Gastroesophageal sphincter (tissue), 4 donors: ENCODE data around the gene GGT6. TPM values are rescaled to one million over a fixed set of nuclear protein-coding genes. Genes with fewer than 3 reads are reported as not detected.

Experiments used
- ATAC-seq: fragments of 150-250 bp; one replicate; pipeline ENCODE4 v1.9.1; 2016; ENCODE audit warnings: mild to moderate bottlenecking, moderate library complexity
- H3K27ac ChIP-seq, 4 donors: fragments of 200-600 bp; sonication (generic) in 3 of 4; 1 replicate in 3 of 4; 2 replicates in 1 of 4; pipeline ENCODE4 v1.5.1; 2016 to 2019
- H3K27me3 ChIP-seq: fragments of 200-600 bp; sonication (generic); one replicate; pipeline ENCODE4 v1.5.1; 2019
- H3K36me3 ChIP-seq, 2 donors: fragments of 200-600 bp; sonication (generic); one replicate each; pipeline ENCODE4 v1.5.1; 2019; ENCODE audit warnings: control low read depth in 1 of 2
- H3K4me1 ChIP-seq, 3 donors: fragments of 200-600 bp; sonication (generic); 1 replicate in 2 of 3; 2 replicates in 1 of 3; pipeline ENCODE4 v1.5.1; 2016 to 2019; ENCODE audit warnings: control low read depth in 2 of 3
- H3K4me3 ChIP-seq, 2 donors: fragments of 200-600 bp; sonication (generic); one replicate each; pipeline ENCODE4 v1.5.1; 2019; ENCODE audit warnings: mild to moderate bottlenecking in 1 of 2, moderate library complexity in 1 of 2
- H3K9me3 ChIP-seq, 3 donors: fragments of 200-600 bp; sonication (generic); one replicate each; pipeline ENCODE4 v1.5.1; 2017 to 2019; ENCODE audit warnings: control low read depth in 2 of 3
- CTCF ChIP-seq, 4 experiments: fragments of 200-600 bp in 2 of 4; fragments of 450-650 bp in 2 of 4; sonication (generic) in 1 of 4; IDR thresholded peaks; one replicate each; pipeline ENCODE4 v1.5.1; 2017 to 2019; ENCODE audit warnings: antibody characterized with exemption in 4 of 4, mild to moderate bottlenecking in 2 of 4, moderate library complexity in 2 of 4
- EP300 ChIP-seq: sonication (generic); formaldehyde crosslinking; IDR thresholded peaks from one replicate; pipeline ENCODE4 v1.6.1; 2017; ENCODE audit warnings: antibody characterized with exemption, mild to moderate bottlenecking
- POLR2A ChIP-seq, 2 donors: fragments of 450-650 bp; IDR thresholded peaks; one replicate each; pipeline ENCODE4 v1.6.1; 2017; ENCODE audit warnings: antibody characterized with exemption in 2 of 2, mild to moderate bottlenecking in 2 of 2, moderate library complexity in 1 of 2
- POLR2AphosphoS5 ChIP-seq: sonication (generic); formaldehyde crosslinking; IDR thresholded peaks from one replicate; pipeline ENCODE4 v1.6.1; 2017; ENCODE audit warnings: antibody characterized with exemption
- WGBS, 2 donors: methylation state at CpG; one replicate each; pipeline ENCODE4 v1.1.5; 2018; ENCODE audit warnings: low coverage in 1 of 2; 5-methylcytosine and 5-hydroxymethylcytosine counted together
- total RNA-seq, 4 donors: library from RNA; depleted of rRNA; stranded (reverse); fragments of >200 nt; gene quantifications; one replicate each; pipeline ENCODE4 v1.1.0, GENCODE V29; 2016

The GGT6 gene
- total RNA-seq, 4 donors from 2014 or later: 0.27 to 5.9 (median 0.47) TPM; not detected in 1

GRCh38 chr17:4520060-4520893 lies 40.1 kb downstream of the GGT6 start:
- Histone ChIP-seq H3K27ac (peak overlapping the region in 3 of 4 donors; percentile 62 to 82 (median 70)), H3K4me3 (no peak overlapping the region), H3K9me3 (no peaks in the 10 kb centered on the region), H3K36me3 (no peaks in the 10 kb centered on the region), H3K27me3 (no peaks in the 10 kb centered on the region), H3K4me1 (peaks cover 0 to 47% (median 12%) of the 10 kb centered on the region in 3 donors)
- WGBS, 2 donors: 52 to 82% methylated on average over 5 to 9 of the region's 19 CpGs
- TF ChIP-seq POLR2AphosphoS5 (peak; percentile 26), POLR2A (IDR thresholded peaks at IDR 0.05) (no peak), EP300 (no peak)
- no peak for ATAC-seq

GRCh38 chr17:4519361-4519788 lies 41.0 kb downstream of the GGT6 start:
- peak; percentile 62 for ATAC-seq

GRCh38 chr17:4518901-4519300 lies 41.5 kb downstream of the GGT6 start:
- no peak overlapping the region for H3K4me3 ChIP-seq
- ATAC-seq: no peak
- no peaks in the 10 kb centered on the region for H3K36me3 ChIP-seq
- H3K9me3 ChIP-seq: no peaks in the 10 kb centered on the region
- TF ChIP-seq POLR2A (IDR thresholded peaks at IDR 0.05) (no peak), POLR2AphosphoS5 (no peak), CTCF (IDR thresholded peaks at IDR 0.05) (no peak), EP300 (no peak)
- H3K27me3 ChIP-seq: no peaks in the 10 kb centered on the region
- H3K27ac ChIP-seq: peak overlapping the region in 3 of 4 donors; percentile 70 to 83 (median 71)
- WGBS, 2 donors: 100% methylated on average over 1 of the region's 10 CpGs
- peaks cover 0 to 47% (median 12%) of the 10 kb centered on the region in 3 donors for H3K4me1 ChIP-seq

More at GRCh38 chr17:4519361-4519788, 41.0 kb downstream of the GGT6 start:
- no CpG with 5 or more reads among the region's 14 CpGs for WGBS, 2 donors
- H3K27ac ChIP-seq: peak overlapping the region in 3 of 4 donors; percentile 70 to 83 (median 71)
- no peaks in the 10 kb centered on the region for H3K27me3 ChIP-seq
- peaks cover 0 to 47% (median 12%) of the 10 kb centered on the region in 3 donors for H3K4me1 ChIP-seq
- TF ChIP-seq POLR2A (IDR thresholded peaks at IDR 0.05) (no peak), EP300 (no peak), POLR2AphosphoS5 (no peak), CTCF (IDR thresholded peaks at IDR 0.05) (no peak)
- H3K36me3 ChIP-seq: no peaks in the 10 kb centered on the region
- no peaks in the 10 kb centered on the region for H3K9me3 ChIP-seq
- H3K4me3 ChIP-seq: no peak overlapping the region

- no peaks in the 10 kb centered on the region for H3K9me3 ChIP-seq
- H3K27me3 ChIP-seq: no peaks in the 10 kb centered on the region
- no peak for ATAC-seq
- 22 to 37% methylated on average over 10 to 11 of the region's 11 CpGs for WGBS, 2 donors
- H3K4me1 ChIP-seq: peaks cover 0 to 49% (median 8%) of the 10 kb centered on the region in 3 donors
- no peak overlapping the region for H3K4me3 ChIP-seq
- no peak for TF ChIP-seq POLR2AphosphoS5
- TF ChIP-seq CTCF (IDR thresholded peaks at IDR 0.05): no peak
- no peak for TF ChIP-seq EP300
- TF ChIP-seq POLR2A (IDR thresholded peaks at IDR 0.05): no peak
- peak overlapping the region in 3 of 4 donors; percentile 26 to 43 (median 29) for H3K27ac ChIP-seq
- H3K36me3 ChIP-seq: no peaks in the 10 kb centered on the region
These were observed 43.6 kb downstream of the GGT6 start for GRCh38 chr17:4516735-4517134.

GRCh38 chr17:4515501-4515900 lies 44.9 kb downstream of the GGT6 start:
- Histone ChIP-seq H3K27ac (no peak overlapping the region), H3K4me1 (peaks cover 0 to 47% (median 3%) of the 10 kb centered on the region in 3 donors), H3K9me3 (no peaks in the 10 kb centered on the region), H3K27me3 (no peaks in the 10 kb centered on the region), H3K36me3 (no peaks in the 10 kb centered on the region), H3K4me3 (no peak overlapping the region)
- no CpG with 5 or more reads among the region's 5 CpGs for WGBS, 2 donors
- no peak for ATAC-seq
- TF ChIP-seq POLR2A (IDR thresholded peaks at IDR 0.05) (no peak), POLR2AphosphoS5 (no peak), EP300 (no peak), CTCF (IDR thresholded peaks at IDR 0.05) (no peak)
